HepG2 (cell line): ENCODE measurements around the gene NLRC3. TPM values are rescaled to one million over a fixed set of nuclear protein-coding genes. Genes with fewer than 3 reads are reported as not detected.

ENCODE experiments used
- BCL6 ChIP-seq: IDR thresholded peaks from 2 replicates; pipeline ENCODE4 v1.6.1; 2016; ENCODE audit warnings: missing genetic modification reagents, missing compliant biosample characterization
- BORCS8-MEF2B ChIP-seq: sonication (generic); formaldehyde crosslinking; IDR thresholded peaks from 2 replicates; pipeline ENCODE4 v1.8.0; 2022; ENCODE audit warnings: mild to moderate bottlenecking, missing genetic modification reagents
- EED ChIP-seq: sonication (generic); formaldehyde crosslinking; IDR thresholded peaks from 2 replicates; pipeline ENCODE4 v1.5.0; 2020; ENCODE audit warnings: mild to moderate bottlenecking, missing genetic modification reagents
- HES4 ChIP-seq: sonication (generic); formaldehyde crosslinking; IDR thresholded peaks from 2 replicates; pipeline ENCODE4 v1.9.0; 2021; ENCODE audit warnings: mild to moderate bottlenecking, missing genetic modification reagents, borderline replicate concordance
- HIVEP1 ChIP-seq: sonication (generic); formaldehyde crosslinking; IDR thresholded peaks from 2 replicates; pipeline ENCODE4 v1.4.0; 2020; ENCODE audit warnings: mild to moderate bottlenecking, missing genetic modification reagents
- MLXIP ChIP-seq: sonication (generic); formaldehyde crosslinking; IDR thresholded peaks from 2 replicates; pipeline ENCODE4 v1.9.0; 2021; ENCODE audit warnings: missing genetic modification reagents, borderline replicate concordance
- NBN ChIP-seq: fragments of 450-650 bp; conservative IDR thresholded peaks from 2 replicates; pipeline ENCODE4 v1.6.1; 2017
- NFATC3 ChIP-seq: sonication (generic); formaldehyde crosslinking; IDR thresholded peaks from 2 replicates; pipeline ENCODE4 v1.5.1; 2020; ENCODE audit warnings: mild to moderate bottlenecking, missing genetic modification reagents
- PHF8 ChIP-seq: sonication (generic); formaldehyde crosslinking; IDR thresholded peaks from 2 replicates; pipeline ENCODE4 v1.5.0; 2020; ENCODE audit warnings: missing genetic modification reagents
- POLR2AphosphoS5 ChIP-seq: IDR thresholded peaks from 2 replicates; pipeline ENCODE4 v1.6.1; 2012; ENCODE audit warnings: low read depth, low read length
- SMAD1 ChIP-seq: sonication (generic); formaldehyde crosslinking; IDR thresholded peaks from 2 replicates; pipeline ENCODE4 v1.4.0; 2020; ENCODE audit warnings: missing genetic modification reagents, low read depth, mild to moderate bottlenecking, borderline replicate concordance
- SRSF4 ChIP-seq: fragments of 200-400 bp; formaldehyde crosslinking; IDR thresholded peaks from one replicate; pipeline ENCODE4 v1.6.1; 2018; ENCODE audit warnings: mild to moderate bottlenecking, low read depth, low read length, moderate library complexity; ENCODE audit not compliant: poor library complexity, severe bottlenecking
- ZBTB8A ChIP-seq: sonication (generic); formaldehyde crosslinking; IDR thresholded peaks from 2 replicates; pipeline ENCODE4 v1.4.0; 2020; ENCODE audit warnings: mild to moderate bottlenecking, low read depth, missing genetic modification reagents, borderline replicate concordance
- ZNF180 ChIP-seq: sonication (generic); formaldehyde crosslinking; IDR thresholded peaks from 2 replicates; pipeline ENCODE4 v1.4.0; 2020; ENCODE audit warnings: low read depth, missing genetic modification reagents, borderline replicate concordance
- ZNF232 ChIP-seq: sonication (generic); formaldehyde crosslinking; IDR thresholded peaks from 2 replicates; pipeline ENCODE4 v1.4.0; 2020; ENCODE audit warnings: missing genetic modification reagents, borderline replicate concordance
- ZNF274 ChIP-seq: sonication (generic); formaldehyde crosslinking; IDR thresholded peaks from 2 replicates; pipeline ENCODE4 v1.5.1; 2020; ENCODE audit warnings: mild to moderate bottlenecking, missing genetic modification reagents
- ZNF317 ChIP-seq: sonication (generic); formaldehyde crosslinking; IDR thresholded peaks from 2 replicates; pipeline ENCODE4 v1.5.0; 2020; ENCODE audit warnings: mild to moderate bottlenecking, missing genetic modification reagents
- ZNF329 ChIP-seq: sonication (generic); formaldehyde crosslinking; IDR thresholded peaks from 2 replicates; pipeline ENCODE4 v1.9.0; 2021; ENCODE audit warnings: low read depth, mild to moderate bottlenecking, missing genetic modification reagents
- ZNF44 ChIP-seq: sonication (generic); formaldehyde crosslinking; IDR thresholded peaks from 2 replicates; pipeline ENCODE4 v1.5.1; 2020; ENCODE audit warnings: mild to moderate bottlenecking, missing genetic modification reagents
- ZNF503 ChIP-seq: sonication (generic); formaldehyde crosslinking; IDR thresholded peaks from 2 replicates; pipeline ENCODE4 v1.4.0; 2020; ENCODE audit warnings: missing genetic modification reagents
- ZNF619 ChIP-seq: sonication (generic); formaldehyde crosslinking; IDR thresholded peaks from 2 replicates; pipeline ENCODE4 v1.4.0; 2020; ENCODE audit warnings: mild to moderate bottlenecking, missing genetic modification reagents
- ZNF672 ChIP-seq: sonication (generic); formaldehyde crosslinking; IDR thresholded peaks from 2 replicates; pipeline ENCODE4 v1.8.1; 2022; ENCODE audit warnings: missing genetic modification reagents
- ZNF788 ChIP-seq: sonication (generic); formaldehyde crosslinking; IDR thresholded peaks from 2 replicates; pipeline ENCODE4 v1.5.0; 2020; ENCODE audit warnings: mild to moderate bottlenecking, missing genetic modification reagents, borderline replicate concordance
- polyA plus RNA-seq, 8 experiments: library from polyadenylated mRNA; depleted of rRNA in 3 of 8; stranded (reverse) in 7 of 8; unstranded in 1 of 8; fragments of >200 nt; fragmentation: Illumina TruSeq in 4 of 8; extraction: Trizol in 4 of 8; gene quantifications; 2 replicates each; pipeline versions ENCODE4 v1.2.1 to v1.2.3, GENCODE V29; 2011 to 2016; ENCODE audit warnings: low read depth in 4 of 8, missing spikeins in 1 of 8, mixed read lengths in 1 of 8; ENCODE audit not compliant: insufficient read depth in 1 of 8
- total RNA-seq, 5 experiments: library from RNA; depleted of rRNA; stranded (reverse); fragments of >200 nt; fragmentation: Illumina TruSeq; extraction: Trizol; gene quantifications; 2 replicates each; pipeline ENCODE4 v1.2.3, GENCODE V29; 2016; ENCODE audit warnings: low read depth in 1 of 5
- TF ChIP-seq, protein P1 (sequence below): IDR thresholded peaks from 2 replicates; pipeline ENCODE4 v1.6.1; 2018; ENCODE audit warnings: missing genetic modification reagents
- TF ChIP-seq, protein P2 (sequence below): sonication (generic); formaldehyde crosslinking; IDR thresholded peaks from 2 replicates; pipeline ENCODE4 v1.4.0; 2020; ENCODE audit warnings: mild to moderate bottlenecking, missing genetic modification reagents

Gene NLRC3
- total and polyA plus RNA-seq, 2 of the 13 experiments (the other 11 are each of a cell fraction or from before 2014, with no cell fraction given): not detected

DNA sequence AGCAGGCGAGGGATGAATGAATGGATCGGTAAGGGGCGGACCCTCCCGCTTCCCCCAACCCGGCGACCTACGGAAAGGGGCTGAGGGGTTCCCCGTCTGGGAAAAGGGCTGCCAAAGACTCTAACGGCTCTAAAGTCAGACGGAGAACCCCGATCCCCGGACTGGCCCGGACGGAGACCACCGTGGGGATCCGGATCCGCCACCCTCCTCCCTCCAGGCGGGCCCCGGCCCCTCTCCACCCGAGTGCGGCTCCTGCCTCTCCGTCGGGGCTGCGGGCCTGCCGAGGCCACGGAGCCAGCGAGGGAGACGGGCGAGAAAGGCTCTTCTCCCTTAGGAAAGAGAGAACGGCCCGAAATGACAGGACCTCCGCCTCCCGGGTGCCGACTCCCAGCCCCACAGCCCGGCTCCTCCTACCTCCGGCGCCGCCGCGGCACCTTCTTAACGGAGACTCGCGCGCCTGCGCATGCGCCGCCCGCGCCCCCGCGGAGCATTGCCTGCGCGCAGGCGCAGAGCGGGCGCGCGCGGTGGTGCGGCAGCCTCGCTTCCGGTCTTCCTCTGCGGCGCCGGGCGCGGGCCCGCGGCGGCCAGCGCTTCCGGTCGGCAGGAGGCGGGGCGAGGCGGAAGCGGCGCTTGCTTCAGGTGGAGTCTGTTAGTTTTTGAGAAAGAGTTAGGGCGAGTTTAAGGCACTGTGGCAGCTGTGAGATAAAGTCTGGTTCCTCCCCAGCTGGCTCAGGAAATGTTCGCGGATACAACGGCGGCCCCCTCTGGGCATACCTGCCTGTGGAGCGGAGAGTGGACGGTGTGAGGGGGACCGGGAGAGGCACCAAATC is 34.2 kb upstream of the NLRC3 start, which contains the start of gene SLX4 (continued):
- TF ChIP-seq EED (CRISPR knock-in tag) (no peak), ZBTB8A (no peak), ZNF317 (CRISPR knock-in tag) (peak; percentile 55; the same call in 1 of the 2 replicates), BCL6 (CRISPR knock-in tag) (no peak), HIVEP1 (peak; percentile 45; the same call in 1 of the 2 replicates), ZNF619 (CRISPR knock-in tag) (no peak), PHF8 (CRISPR knock-in tag) (peak; percentile 83), ZNF232 (CRISPR knock-in tag) (no peak), ZNF672 (CRISPR knock-in tag) (no peak), MLXIP (CRISPR knock-in tag) (no peak), NBN (no peak), ZNF44 (CRISPR knock-in tag) (no peak), SRSF4 (no peak), ZNF329 (CRISPR knock-in tag) (no peak), BORCS8-MEF2B (CRISPR knock-in tag) (no peak), POLR2AphosphoS5 (peak; percentile 73), ZNF788 (CRISPR knock-in tag) (0 out of 2 replicates have a peak, but pooled peaks have one; percentile 14), ZNF274 (CRISPR knock-in tag) (no peak; the same call in 1 of the 2 replicates), ZNF180 (no peak), ZNF503 (CRISPR knock-in tag) (0 out of 2 replicates have a peak, but pooled peaks have one; percentile 5), SMAD1 (CRISPR knock-in tag) (peak; percentile 75; the same call in 1 of the 2 replicates), NFATC3 (no peak), HES4 (CRISPR knock-in tag) (no peak)
- TF ChIP-seq, protein P1, sequence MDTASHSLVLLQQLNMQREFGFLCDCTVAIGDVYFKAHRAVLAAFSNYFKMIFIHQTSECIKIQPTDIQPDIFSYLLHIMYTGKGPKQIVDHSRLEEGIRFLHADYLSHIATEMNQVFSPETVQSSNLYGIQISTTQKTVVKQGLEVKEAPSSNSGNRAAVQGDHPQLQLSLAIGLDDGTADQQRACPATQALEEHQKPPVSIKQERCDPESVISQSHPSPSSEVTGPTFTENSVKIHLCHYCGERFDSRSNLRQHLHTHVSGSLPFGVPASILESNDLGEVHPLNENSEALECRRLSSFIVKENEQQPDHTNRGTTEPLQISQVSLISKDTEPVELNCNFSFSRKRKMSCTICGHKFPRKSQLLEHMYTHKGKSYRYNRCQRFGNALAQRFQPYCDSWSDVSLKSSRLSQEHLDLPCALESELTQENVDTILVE (CRISPR knock-in tag): no peak
- TF ChIP-seq, protein P2, sequence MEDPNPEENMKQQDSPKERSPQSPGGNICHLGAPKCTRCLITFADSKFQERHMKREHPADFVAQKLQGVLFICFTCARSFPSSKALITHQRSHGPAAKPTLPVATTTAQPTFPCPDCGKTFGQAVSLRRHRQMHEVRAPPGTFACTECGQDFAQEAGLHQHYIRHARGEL (CRISPR knock-in tag): 0 out of 2 replicates have a peak, but pooled peaks have one; percentile 39
